Measurements from ENCODE around the gene EIF4EBP2.

- TF ChIP-seq POLR2A (IDR thresholded peaks at IDR 0.05), result no peak
- TF ChIP-seq, protein P1, sequence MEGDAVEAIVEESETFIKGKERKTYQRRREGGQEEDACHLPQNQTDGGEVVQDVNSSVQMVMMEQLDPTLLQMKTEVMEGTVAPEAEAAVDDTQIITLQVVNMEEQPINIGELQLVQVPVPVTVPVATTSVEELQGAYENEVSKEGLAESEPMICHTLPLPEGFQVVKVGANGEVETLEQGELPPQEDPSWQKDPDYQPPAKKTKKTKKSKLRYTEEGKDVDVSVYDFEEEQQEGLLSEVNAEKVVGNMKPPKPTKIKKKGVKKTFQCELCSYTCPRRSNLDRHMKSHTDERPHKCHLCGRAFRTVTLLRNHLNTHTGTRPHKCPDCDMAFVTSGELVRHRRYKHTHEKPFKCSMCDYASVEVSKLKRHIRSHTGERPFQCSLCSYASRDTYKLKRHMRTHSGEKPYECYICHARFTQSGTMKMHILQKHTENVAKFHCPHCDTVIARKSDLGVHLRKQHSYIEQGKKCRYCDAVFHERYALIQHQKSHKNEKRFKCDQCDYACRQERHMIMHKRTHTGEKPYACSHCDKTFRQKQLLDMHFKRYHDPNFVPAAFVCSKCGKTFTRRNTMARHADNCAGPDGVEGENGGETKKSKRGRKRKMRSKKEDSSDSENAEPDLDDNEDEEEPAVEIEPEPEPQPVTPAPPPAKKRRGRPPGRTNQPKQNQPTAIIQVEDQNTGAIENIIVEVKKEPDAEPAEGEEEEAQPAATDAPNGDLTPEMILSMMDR (IDR thresholded peaks at IDR 0.05), result no peak
These were observed 22.2 kb upstream of the EIF4EBP2 start for GRCh38 chr10:70381471-70382421.
